HEK293 (cell line): Measurements from ENCODE around the gene SMTNL1.

ENCODE experiments used
- CTCF ChIA-PET: fragments of 350-600 bp; formaldehyde crosslinking; extraction: SDS; loops from one replicate; lab custom pipeline; 2021; ENCODE audit warnings: antibody characterized with exemption; lab: Yijun Ruan, JAX
- POLR2A ChIA-PET: fragments of 300-600 bp; formaldehyde crosslinking; extraction: SDS; loops from one replicate; lab custom pipeline; 2020; ENCODE audit warnings: antibody characterized with exemption, inconsistent platforms; lab: Yijun Ruan, JAX
- H3K27ac ChIP-seq: fragments of 200-500 bp; sonication (Bioruptor generic); 2 replicates; pipeline ENCODE4 v1.5.1; 2014; ENCODE audit warnings: low read depth, low read length, control low read depth, inconsistent platforms; ENCODE audit errors: extremely low read depth
- H3K36me3 ChIP-seq, 2 experiments: fragments of 200-500 bp in 1 of 2; sonication (Bioruptor generic) in 1 of 2; 1 replicate in 1 of 2; 2 replicates in 1 of 2; pipeline ENCODE4 v1.5.1; 2014 to 2017; ENCODE audit warnings: inconsistent platforms in 2 of 2, low read length in 2 of 2; ENCODE audit not compliant: control insufficient read depth in 2 of 2, insufficient read depth in 1 of 2
- H3K4me1 ChIP-seq: fragments of 200-500 bp; sonication (Bioruptor generic); 2 replicates; pipeline ENCODE4 v1.5.1; 2014; ENCODE audit warnings: mild to moderate bottlenecking, low read length, inconsistent platforms; ENCODE audit not compliant: control insufficient read depth, insufficient read depth
- H3K4me3 ChIP-seq: 2 replicates; pipeline ENCODE4 v1.5.1; 2011; ENCODE audit warnings: low read depth, mild to moderate bottlenecking, control low read depth, low read length, moderate library complexity
- H3K9me3 ChIP-seq: fragments of 200-500 bp; sonication (Bioruptor generic); 2 replicates; pipeline ENCODE4 v1.5.1; 2014; ENCODE audit warnings: low read depth, low read length, inconsistent platforms; ENCODE audit not compliant: control insufficient read depth, insufficient read depth
- GLIS1 ChIP-seq: fragments of 450-650 bp; formaldehyde crosslinking; IDR thresholded peaks from 2 replicates; pipeline ENCODE4 v1.5.1; 2016; ENCODE audit warnings: missing biosample characterization, missing genetic modification characterization
- HOXC10 ChIP-seq: sonication (generic); formaldehyde crosslinking; IDR thresholded peaks from 2 replicates; pipeline ENCODE4 v1.8.1; 2023; ENCODE audit warnings: mild to moderate bottlenecking, missing genetic modification reagents
- REPIN1 ChIP-seq: fragments of 450-650 bp; formaldehyde crosslinking; IDR thresholded peaks from 2 replicates; pipeline ENCODE4 v1.5.1; 2017; ENCODE audit warnings: missing biosample characterization, missing genetic modification characterization, low read depth
- ZIC2 ChIP-seq: fragments of 450-650 bp; formaldehyde crosslinking; IDR thresholded peaks from 2 replicates; pipeline ENCODE4 v1.5.1; 2016; ENCODE audit warnings: missing biosample characterization, missing genetic modification characterization
- ZNF132 ChIP-seq: fragments of 450-650 bp; formaldehyde crosslinking; IDR thresholded peaks from 2 replicates; pipeline ENCODE4 v1.5.1; 2017; ENCODE audit warnings: missing biosample characterization, missing genetic modification characterization, borderline replicate concordance
- ZNF184 ChIP-seq: fragments of 450-650 bp; IDR thresholded peaks from 2 replicates; pipeline ENCODE4 v1.5.1; 2018; ENCODE audit warnings: missing biosample characterization, mild to moderate bottlenecking, missing genetic modification characterization
- ZNF335 ChIP-seq: fragments of 450-650 bp; formaldehyde crosslinking; conservative IDR thresholded peaks from 2 replicates; pipeline ENCODE4 v1.5.1; 2016; ENCODE audit warnings: missing biosample characterization, missing genetic modification characterization
- ZNF433 ChIP-seq: fragments of 450-650 bp; formaldehyde crosslinking; IDR thresholded peaks from 2 replicates; pipeline ENCODE4 v1.5.1; 2016; ENCODE audit warnings: missing biosample characterization, missing genetic modification characterization, low read depth
- ZNF514 ChIP-seq: fragments of 450-650 bp; formaldehyde crosslinking; IDR thresholded peaks from 2 replicates; pipeline ENCODE4 v1.5.1; 2016; ENCODE audit warnings: missing biosample characterization, missing genetic modification characterization
- ZNF629 ChIP-seq: fragments of 450-650 bp; formaldehyde crosslinking; IDR thresholded peaks from 2 replicates; pipeline ENCODE4 v1.5.1; 2017; ENCODE audit warnings: missing biosample characterization, missing genetic modification characterization
- ZNF830 ChIP-seq: fragments of 450-650 bp; IDR thresholded peaks from 2 replicates; pipeline ENCODE4 v1.5.0; 2018; ENCODE audit warnings: missing biosample characterization, missing genetic modification characterization, low read depth, mild to moderate bottlenecking, moderate library complexity
- TF ChIP-seq, protein P1 (sequence below): sonication (generic); formaldehyde crosslinking; IDR thresholded peaks from 2 replicates; pipeline ENCODE4 v1.8.1; 2022; ENCODE audit warnings: mild to moderate bottlenecking, moderate library complexity, missing genetic modification reagents
- TF ChIP-seq, protein P2 (sequence below): fragments of 450-650 bp; formaldehyde crosslinking; IDR thresholded peaks from 2 replicates; pipeline ENCODE4 v1.5.1; 2016; ENCODE audit warnings: missing biosample characterization, missing genetic modification characterization

SMTNL1 gene

GRCh38 chr11:57542582-57542981, 5.2 kb downstream of the SMTNL1 start:
- POLR2A ChIA-PET, result interaction anchor here (1.4 kb wide), 1 partner anchor 9 kb away, joined by 3 read pairs; no protein-coding TSS in a partner anchor
- TF ChIP-seq HOXC10 (no peak), ZIC2 (tag by site-specific recombination) (peak; percentile 98)
- CTCF ChIA-PET, result interaction anchor here (0.7 kb wide), 1 partner anchor 104 kb away, joined by 3 read pairs; no protein-coding TSS in a partner anchor

DNA sequence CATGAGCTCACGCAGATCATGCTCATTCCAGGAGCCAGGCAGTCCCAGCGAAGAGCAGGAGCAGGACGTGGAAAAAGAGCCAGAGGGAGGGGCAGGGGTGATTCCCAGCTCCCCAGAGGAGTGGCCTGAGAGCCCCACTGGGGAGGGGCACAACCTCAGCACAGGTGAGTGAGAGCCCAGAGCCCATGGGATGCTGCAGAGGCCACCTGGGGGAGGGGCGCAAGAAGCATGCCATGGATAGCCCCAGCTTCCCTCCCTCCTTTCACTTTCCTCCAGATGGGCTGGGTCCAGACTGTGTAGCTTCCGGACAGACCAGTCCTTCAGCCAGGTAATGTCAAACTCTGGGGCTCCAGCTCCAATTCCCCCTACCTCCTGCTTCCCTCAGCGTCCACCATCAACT, 6.2 kb downstream of the SMTNL1 start:
- TF ChIP-seq ZNF629 (tag by site-specific recombination), result no peak
- no peak for TF ChIP-seq ZNF335 (tag by site-specific recombination)
- TF ChIP-seq, protein P1, sequence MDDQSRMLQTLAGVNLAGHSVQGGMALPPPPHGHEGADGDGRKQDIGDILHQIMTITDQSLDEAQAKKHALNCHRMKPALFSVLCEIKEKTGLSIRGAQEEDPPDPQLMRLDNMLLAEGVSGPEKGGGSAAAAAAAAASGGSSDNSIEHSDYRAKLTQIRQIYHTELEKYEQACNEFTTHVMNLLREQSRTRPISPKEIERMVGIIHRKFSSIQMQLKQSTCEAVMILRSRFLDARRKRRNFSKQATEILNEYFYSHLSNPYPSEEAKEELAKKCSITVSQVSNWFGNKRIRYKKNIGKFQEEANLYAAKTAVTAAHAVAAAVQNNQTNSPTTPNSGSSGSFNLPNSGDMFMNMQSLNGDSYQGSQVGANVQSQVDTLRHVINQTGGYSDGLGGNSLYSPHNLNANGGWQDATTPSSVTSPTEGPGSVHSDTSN (CRISPR knock-in tag), result no peak
- TF ChIP-seq, protein P2, sequence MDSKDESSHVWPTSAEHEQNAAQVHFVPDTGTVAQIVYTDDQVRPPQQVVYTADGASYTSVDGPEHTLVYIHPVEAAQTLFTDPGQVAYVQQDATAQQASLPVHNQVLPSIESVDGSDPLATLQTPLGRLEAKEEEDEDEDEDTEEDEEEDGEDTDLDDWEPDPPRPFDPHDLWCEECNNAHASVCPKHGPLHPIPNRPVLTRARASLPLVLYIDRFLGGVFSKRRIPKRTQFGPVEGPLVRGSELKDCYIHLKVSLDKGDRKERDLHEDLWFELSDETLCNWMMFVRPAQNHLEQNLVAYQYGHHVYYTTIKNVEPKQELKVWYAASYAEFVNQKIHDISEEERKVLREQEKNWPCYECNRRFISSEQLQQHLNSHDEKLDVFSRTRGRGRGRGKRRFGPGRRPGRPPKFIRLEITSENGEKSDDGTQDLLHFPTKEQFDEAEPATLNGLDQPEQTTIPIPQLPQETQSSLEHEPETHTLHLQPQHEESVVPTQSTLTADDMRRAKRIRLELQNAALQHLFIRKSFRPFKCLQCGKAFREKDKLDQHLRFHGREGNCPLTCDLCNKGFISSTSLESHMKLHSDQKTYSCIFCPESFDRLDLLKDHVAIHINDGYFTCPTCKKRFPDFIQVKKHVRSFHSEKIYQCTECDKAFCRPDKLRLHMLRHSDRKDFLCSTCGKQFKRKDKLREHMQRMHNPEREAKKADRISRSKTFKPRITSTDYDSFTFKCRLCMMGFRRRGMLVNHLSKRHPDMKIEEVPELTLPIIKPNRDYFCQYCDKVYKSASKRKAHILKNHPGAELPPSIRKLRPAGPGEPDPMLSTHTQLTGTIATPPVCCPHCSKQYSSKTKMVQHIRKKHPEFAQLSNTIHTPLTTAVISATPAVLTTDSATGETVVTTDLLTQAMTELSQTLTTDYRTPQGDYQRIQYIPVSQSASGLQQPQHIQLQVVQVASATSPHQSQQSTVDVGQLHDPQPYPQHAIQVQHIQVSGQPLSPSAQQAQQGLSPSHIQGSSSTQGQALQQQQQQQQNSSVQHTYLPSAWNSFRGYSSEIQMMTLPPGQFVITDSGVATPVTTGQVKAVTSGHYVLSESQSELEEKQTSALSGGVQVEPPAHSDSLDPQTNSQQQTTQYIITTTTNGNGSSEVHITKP, result no peak
- TF ChIP-seq ZNF132 (tag by site-specific recombination), result no peak
- no peak for TF ChIP-seq ZNF184
- TF ChIP-seq, all 188 proteins: peak for 0
- Histone ChIP-seq H3K9me3 (no peaks in the 10 kb centered on the region), H3K27ac (no peak overlapping the region), H3K4me1 (no peaks in the 10 kb centered on the region), H3K36me3 (no peaks in the 10 kb centered on the region), H3K4me3 (no peak overlapping the region)
- POLR2A ChIA-PET, result interaction anchor here (1.4 kb wide), 1 partner anchor 29 kb away, joined by 3 read pairs; the partner anchor contains the start of gene SLC43A1
- CTCF ChIA-PET, result interaction anchor here (0.6 kb wide), 1 partner anchor 101 kb away, joined by 4 read pairs; no protein-coding TSS in a partner anchor

More at GRCh38 chr11:57542582-57542981, 5.2 kb downstream of the SMTNL1 start:
- Histone ChIP-seq H3K36me3 (no peaks in the 10 kb centered on the region), H3K4me1 (no peaks in the 10 kb centered on the region), H3K4me3 (no peak overlapping the region), H3K27ac (no peak overlapping the region), H3K9me3 (no peaks in the 10 kb centered on the region)

DNA sequence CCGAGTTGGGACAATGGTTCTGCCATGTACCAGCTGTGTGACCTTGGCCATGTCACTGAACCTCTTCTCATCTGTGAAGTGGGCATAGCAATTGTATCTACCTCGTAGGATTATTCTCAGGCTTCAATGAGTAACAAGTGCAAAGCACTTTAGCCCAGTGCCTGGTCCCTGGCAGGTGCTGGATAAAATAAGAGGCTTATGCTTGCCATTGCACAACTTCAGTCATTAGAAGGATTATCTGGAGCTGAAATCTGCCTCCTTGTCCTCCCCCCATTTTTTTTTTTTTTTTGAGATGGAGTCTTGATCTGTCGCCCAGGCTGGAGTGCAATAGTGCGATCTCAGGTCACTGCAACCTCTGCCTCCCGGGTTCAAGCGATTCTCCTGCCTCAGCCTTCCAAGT, 7.2 kb downstream of the SMTNL1 start:
- no peaks in the 10 kb centered on the region for H3K9me3 ChIP-seq
- no peaks in the 10 kb centered on the region for H3K4me1 ChIP-seq
- POLR2A ChIA-PET, result interaction anchor here (1.4 kb wide), 1 partner anchor 30 kb away, joined by 3 read pairs; the partner anchor contains the start of gene SLC43A1
- H3K36me3 ChIP-seq, result peaks cover 0 to 2% of the 10 kb centered on the region in 2 experiments; a peak in 1 of 3 replicates
- TF ChIP-seq GLIS1 (tag by site-specific recombination), result no peak
- no peak overlapping the region for H3K27ac ChIP-seq
- CTCF ChIA-PET, result interaction anchor here (0.6 kb wide), 2 partner anchors 51 to 102 kb away, joined by 3 read pairs; no protein-coding TSS in a partner anchor
- no peak overlapping the region for H3K4me3 ChIP-seq

DNA sequence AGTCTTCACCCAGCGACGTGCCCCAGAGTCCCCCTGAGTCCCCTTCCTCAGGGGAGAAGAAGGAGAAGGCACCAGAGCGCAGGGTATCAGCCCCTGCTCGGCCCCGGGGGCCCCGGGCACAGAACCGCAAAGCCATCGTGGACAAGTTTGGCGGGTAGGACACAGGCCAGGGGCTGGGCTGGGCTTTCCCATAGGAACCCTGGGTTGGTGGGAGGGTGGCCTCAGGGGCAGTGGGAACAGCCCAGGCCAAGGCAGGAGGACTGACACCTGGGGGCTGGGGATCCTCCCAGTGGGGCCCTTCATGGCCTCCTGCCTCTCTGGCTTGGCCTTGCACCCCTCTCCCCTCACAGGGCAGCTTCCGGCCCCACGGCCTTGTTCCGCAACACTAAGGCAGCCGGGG, 8.5 kb downstream of the SMTNL1 start:
- no peak overlapping the region for H3K27ac ChIP-seq
- no peaks in the 10 kb centered on the region for H3K9me3 ChIP-seq
- no peak overlapping the region for H3K4me3 ChIP-seq
- CTCF ChIA-PET, result interaction anchor here (1.0 kb wide), 1 partner anchor 20 kb away, joined by 3 read pairs; no protein-coding TSS in a partner anchor
- H3K36me3 ChIP-seq, result peaks cover 0 to 11% of the 10 kb centered on the region in 2 experiments; a peak in 1 of 3 replicates
- no peak for TF ChIP-seq ZNF830 (tag by site-specific recombination)
- TF ChIP-seq REPIN1 (tag by site-specific recombination), result no peak
- no peak for TF ChIP-seq ZNF433 (tag by site-specific recombination)
- TF ChIP-seq ZNF514 (tag by site-specific recombination), result no peak
- no peaks in the 10 kb centered on the region for H3K4me1 ChIP-seq
- POLR2A ChIA-PET, result interaction anchor here (0.6 kb wide), 1 partner anchor 11 kb away, joined by 3 read pairs; no protein-coding TSS in a partner anchor
